T-helper 17 cell (primary cell): ENCODE results near the gene FILIP1L. TPM values are rescaled to one million over a fixed set of nuclear protein-coding genes. Genes with fewer than 3 reads are reported as not detected.

Experiments used
- ATAC-seq: fragments of 150-1000 bp; cut with Tn5 transposase; 2 replicates; pipeline ENCODE4 v1.10.0; 2021; ENCODE audit warnings: mild to moderate bottlenecking, moderate library complexity
- DNase-seq, 3 donors: peaks; one replicate each; pipeline versions ENCODE4 v3.0.0 to v3.0.0-alpha.2; 2020 to 2021
- H3K9me3 ChIP-seq: one replicate; pipeline ENCODE4 v1.7.0; 2013; ENCODE audit warnings: low read length, mild to moderate bottlenecking; ENCODE audit not compliant: control insufficient read depth, poor library complexity, severe bottlenecking
- H3K27ac Mint-ChIP-seq: one replicate; pipeline ENCODE4 v1.8.0; 2022; ENCODE audit warnings: mild to moderate bottlenecking, moderate library complexity, mixed read lengths
- H3K27me3 Mint-ChIP-seq: one replicate; pipeline ENCODE4 v1.8.0; 2022; ENCODE audit warnings: mixed read lengths
- H3K36me3 Mint-ChIP-seq: one replicate; pipeline ENCODE4 v1.8.0; 2022; ENCODE audit warnings: low read depth, mixed read lengths
- H3K4me1 Mint-ChIP-seq: one replicate; pipeline ENCODE4 v1.8.0; 2022; ENCODE audit warnings: mild to moderate bottlenecking, mixed read lengths
- H3K4me3 Mint-ChIP-seq: one replicate; pipeline ENCODE4 v1.8.0; 2022; ENCODE audit warnings: mild to moderate bottlenecking, moderate library complexity, mixed read lengths
- total RNA-seq, 4 donors: library from RNA in 2 of 4; stranded (reverse) in 2 of 4; gene quantifications; one replicate each; pipeline ENCODE4 v1.2.3 and lab custom pipeline; 2022 to 2026

FILIP1L gene
- total RNA-seq, 2 donors from 2014 or later, result 0.82 TPM; not detected in 1

GRCh38 chr3:99808163-99808794 is 306.0 kb downstream of the FILIP1L start:
- H3K4me1 Mint-ChIP-seq, result peaks cover 11% of the 10 kb centered on the region
- no peaks in the 10 kb centered on the region for H3K27me3 Mint-ChIP-seq
- ATAC-seq (peak; percentile 58), DNase-seq (peak in 1 of 3 donors; percentile 18)
- H3K27ac Mint-ChIP-seq, result peak overlapping the region; percentile 65
- no peak overlapping the region for H3K4me3 Mint-ChIP-seq
- H3K36me3 Mint-ChIP-seq, result peaks cover 5% of the 10 kb centered on the region
- H3K9me3 ChIP-seq, result no peaks in the 10 kb centered on the region

DNA sequence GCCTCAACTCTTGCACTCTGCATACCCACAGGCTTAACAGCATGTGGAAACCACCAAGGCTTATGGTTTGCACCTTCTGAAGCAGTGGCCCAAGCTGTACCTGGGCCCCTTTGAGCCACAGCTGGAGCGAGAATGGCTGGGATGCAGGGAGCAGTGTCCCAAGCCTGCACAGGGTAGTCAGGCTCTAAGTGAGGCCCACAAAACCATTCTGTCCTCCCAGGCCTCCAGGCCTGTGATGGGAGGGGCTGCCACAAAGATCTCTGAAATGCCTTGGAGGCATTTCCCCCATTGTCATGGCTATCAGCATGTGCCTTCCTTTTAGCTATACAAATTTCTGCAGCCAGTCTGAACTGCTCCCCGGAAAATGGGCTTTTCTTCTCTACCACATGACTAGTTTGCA is 309.1 kb downstream of the FILIP1L start:
- no peaks in the 10 kb centered on the region for H3K27me3 Mint-ChIP-seq
- H3K36me3 Mint-ChIP-seq, result peaks cover 10% of the 10 kb centered on the region
- H3K27ac Mint-ChIP-seq, result no peak overlapping the region
- no peak for DNase-seq
- no peak overlapping the region for H3K4me3 Mint-ChIP-seq
- peaks cover 6% of the 10 kb centered on the region for H3K4me1 Mint-ChIP-seq
- ATAC-seq, result no peak
- no peaks in the 10 kb centered on the region for H3K9me3 ChIP-seq

DNA sequence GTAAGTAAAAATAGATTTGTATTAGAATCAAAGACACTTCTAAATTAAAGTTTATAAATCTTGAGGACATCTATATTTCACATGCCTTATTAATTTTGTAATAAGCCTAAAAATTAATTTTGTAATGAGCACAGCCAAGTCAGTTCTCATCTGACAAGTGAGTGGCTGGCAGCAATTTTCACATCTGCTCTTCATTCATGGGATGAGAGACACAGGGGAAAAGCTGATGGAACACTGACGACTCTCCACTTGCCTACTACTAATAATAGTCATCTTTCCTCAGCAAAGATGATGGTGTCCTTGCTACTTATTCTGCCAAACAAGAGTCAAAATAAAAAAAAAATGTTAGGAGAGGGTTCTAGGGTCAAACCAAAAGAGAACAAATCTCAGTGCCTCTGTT is 311.0 kb downstream of the FILIP1L start:
- no peak for DNase-seq
- no peak for ATAC-seq
- peaks cover 6% of the 10 kb centered on the region for H3K4me1 Mint-ChIP-seq
- no peak overlapping the region for H3K4me3 Mint-ChIP-seq
- peaks cover 10% of the 10 kb centered on the region for H3K36me3 Mint-ChIP-seq
- H3K27me3 Mint-ChIP-seq, result peaks cover under 1% of the 10 kb centered on the region
- H3K9me3 ChIP-seq, result no peaks in the 10 kb centered on the region
- H3K27ac Mint-ChIP-seq, result no peak overlapping the region

DNA sequence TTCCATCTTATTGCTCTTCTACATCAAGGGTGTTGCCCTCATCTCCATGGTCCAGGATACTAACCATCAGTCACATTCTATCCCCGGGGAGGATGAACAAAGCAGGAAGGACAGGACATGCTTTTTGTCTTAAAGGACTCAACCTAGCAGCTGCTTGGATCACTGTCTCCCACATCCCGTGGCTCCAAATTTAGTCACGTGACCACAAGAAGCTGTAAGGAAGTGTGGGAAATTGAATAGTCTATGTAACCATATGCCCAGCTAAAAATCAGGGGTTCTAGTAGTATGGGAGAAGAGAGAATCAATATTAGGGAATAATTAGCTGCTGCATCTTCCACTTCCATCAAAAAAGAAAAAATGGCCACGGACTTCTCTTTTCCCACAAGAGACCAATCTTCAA is 314.9 kb downstream of the FILIP1L start:
- no peak overlapping the region for H3K4me3 Mint-ChIP-seq
- no peaks in the 10 kb centered on the region for H3K9me3 ChIP-seq
- H3K4me1 Mint-ChIP-seq, result no peaks in the 10 kb centered on the region
- no peak overlapping the region for H3K27ac Mint-ChIP-seq
- H3K36me3 Mint-ChIP-seq, result peaks cover 5% of the 10 kb centered on the region
- ATAC-seq, result no peak
- H3K27me3 Mint-ChIP-seq, result peaks cover 9% of the 10 kb centered on the region
- no peak for DNase-seq

GRCh38 chr3:99795573-99795972 is 318.7 kb downstream of the FILIP1L start:
- ATAC-seq (no peak), DNase-seq (no peak)
- H3K36me3 Mint-ChIP-seq, result peaks cover 2% of the 10 kb centered on the region

DNA sequence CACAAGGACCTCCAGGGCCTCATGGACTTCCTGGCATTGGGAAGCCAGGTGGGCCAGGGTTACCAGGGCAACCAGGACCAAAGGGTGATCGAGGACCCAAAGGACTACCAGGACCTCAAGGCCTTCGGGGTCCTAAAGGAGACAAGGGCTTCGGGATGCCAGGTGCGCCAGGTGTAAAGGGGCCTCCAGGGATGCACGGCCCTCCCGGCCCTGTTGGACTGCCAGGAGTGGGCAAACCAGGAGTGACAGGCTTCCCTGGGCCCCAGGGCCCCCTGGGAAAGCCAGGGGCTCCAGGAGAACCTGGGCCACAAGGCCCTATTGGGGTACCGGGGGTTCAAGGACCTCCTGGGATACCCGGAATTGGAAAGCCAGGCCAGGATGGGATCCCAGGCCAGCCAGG is 319.8 kb downstream of the FILIP1L start:
- Mint-ChIP-seq H3K27ac (no peak overlapping the region), H3K27me3 (peaks cover 29% of the 10 kb centered on the region), H3K4me3 (no peak overlapping the region), H3K4me1 (no peaks in the 10 kb centered on the region), H3K36me3 (peaks cover 2% of the 10 kb centered on the region)
- no peak for DNase-seq
- ATAC-seq, result no peak
- H3K9me3 ChIP-seq, result no peaks in the 10 kb centered on the region

More at GRCh38 chr3:99795573-99795972, 318.7 kb downstream of the FILIP1L start:
- Mint-ChIP-seq H3K4me3 (no peak overlapping the region), H3K27ac (no peak overlapping the region), H3K4me1 (no peaks in the 10 kb centered on the region), H3K27me3 (peaks cover 22% of the 10 kb centered on the region)
- H3K9me3 ChIP-seq, result no peaks in the 10 kb centered on the region

DNA sequence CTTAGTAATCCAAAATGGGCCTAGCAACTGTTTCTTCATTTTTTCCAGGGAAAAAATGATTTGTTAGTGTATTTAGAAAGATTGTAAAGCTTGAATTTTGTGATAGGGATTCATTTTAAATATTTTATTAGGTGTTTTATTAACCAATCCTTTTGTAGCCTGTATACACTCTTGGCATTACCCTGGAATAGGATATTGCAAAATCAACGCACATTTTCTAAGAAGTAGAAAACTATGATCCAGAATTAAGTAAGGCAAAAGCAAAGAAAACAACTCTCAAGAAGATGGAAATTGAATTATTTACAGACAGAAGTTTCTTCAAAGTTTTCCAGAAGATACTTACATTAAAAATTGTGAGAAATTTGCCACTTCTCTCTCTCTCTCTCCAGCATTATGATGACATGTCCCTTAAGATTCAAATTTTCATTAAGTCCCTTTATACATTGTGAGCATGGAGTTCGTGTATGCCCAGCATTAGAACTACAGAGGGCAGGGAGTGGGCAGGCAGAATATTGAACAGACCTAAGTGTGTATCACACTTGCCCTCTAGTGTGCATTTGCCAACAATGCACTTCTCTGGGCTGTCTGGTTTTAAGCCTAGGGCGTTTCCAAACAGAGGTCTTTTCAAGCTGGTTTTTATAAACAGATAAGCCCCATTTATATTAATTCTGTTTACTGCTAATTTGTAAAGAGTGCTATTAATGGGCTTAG is 325.1 kb downstream of the FILIP1L start:
- Mint-ChIP-seq H3K36me3 (peaks cover under 1% of the 10 kb centered on the region), H3K27me3 (peaks cover 22% of the 10 kb centered on the region), H3K4me1 (peaks cover 2% of the 10 kb centered on the region), H3K27ac (no peak overlapping the region), H3K4me3 (no peak overlapping the region)
- DNase-seq (no peak), ATAC-seq (peak; percentile 82)
- H3K9me3 ChIP-seq, result no peaks in the 10 kb centered on the region

Other genes with a start within 250 kb of the FILIP1L start
- gene TBC1D23, start 146.5 kb upstream of the FILIP1L start, total RNA-seq, result 10 to 100 TPM; 37.4 to 44.2 TPM
- 10 to 100 TPM; 24.0 to 30.1 TPM for gene NIT2, start 220.3 kb upstream of the FILIP1L start, total RNA-seq